HUES6 (cell line): ENCODE results near the gene MTG2.

ENCODE experiments used
- H3K27ac ChIP-seq: 2 replicates; pipeline ENCODE4 v1.7.0; 2013; ENCODE audit warnings: low read depth, mild to moderate bottlenecking, low read length, inconsistent platforms
- H3K27me3 ChIP-seq: 2 replicates; pipeline ENCODE4 v1.6.1; 2013; ENCODE audit warnings: low read length; ENCODE audit not compliant: control insufficient read depth, insufficient read depth
- H3K36me3 ChIP-seq: 2 replicates; pipeline ENCODE4 v1.6.1; 2013; ENCODE audit warnings: low read length; ENCODE audit not compliant: control insufficient read depth, insufficient read depth
- H3K4me1 ChIP-seq: 2 replicates; pipeline ENCODE4 v1.6.1; 2013; ENCODE audit warnings: low read length; ENCODE audit not compliant: control insufficient read depth, insufficient read depth
- H3K4me3 ChIP-seq: 2 replicates; pipeline ENCODE4 v1.5.1; 2013; ENCODE audit warnings: low read depth, low read length
- H3K9ac ChIP-seq: one replicate; pipeline ENCODE4 v1.6.1; 2013; ENCODE audit warnings: mild to moderate bottlenecking, low read length
- H3K9me3 ChIP-seq: 2 replicates; pipeline ENCODE4 v1.6.1; 2013; ENCODE audit warnings: low read depth, low read length; ENCODE audit not compliant: control insufficient read depth, insufficient read depth

The MTG2 gene

GRCh38 chr20:62138912-62139311 is 43.9 kb upstream of the MTG2 start:
- Histone ChIP-seq H3K4me1 (peaks cover 5% of the 10 kb centered on the region; the same call in 1 of the 2 replicates), H3K9me3 (no peaks in the 10 kb centered on the region), H3K27ac (no peak overlapping the region), H3K4me3 (no peak overlapping the region), H3K9ac (no peak overlapping the region), H3K36me3 (peaks cover 75% of the 10 kb centered on the region), H3K27me3 (no peaks in the 10 kb centered on the region)

- H3K9ac ChIP-seq, result no peak overlapping the region
- H3K27me3 ChIP-seq, result no peaks in the 10 kb centered on the region
- peaks cover 6% of the 10 kb centered on the region; the same call in 1 of the 2 replicates for H3K4me1 ChIP-seq
- no peak overlapping the region for H3K27ac ChIP-seq
- H3K4me3 ChIP-seq, result no peak overlapping the region
- no peaks in the 10 kb centered on the region for H3K9me3 ChIP-seq
- H3K36me3 ChIP-seq, result peaks cover 68% of the 10 kb centered on the region
Measured at GRCh38 chr20:62139636-62140035, 43.2 kb upstream of the MTG2 start.

- Histone ChIP-seq H3K4me3 (no peak overlapping the region), H3K9me3 (no peaks in the 10 kb centered on the region), H3K9ac (no peak overlapping the region), H3K4me1 (peaks cover 11% of the 10 kb centered on the region; the same call in 1 of the 2 replicates), H3K36me3 (peaks cover 64% of the 10 kb centered on the region), H3K27me3 (no peaks in the 10 kb centered on the region), H3K27ac (no peak overlapping the region)
Measured at GRCh38 chr20:62141043-62141396, 41.8 kb upstream of the MTG2 start.

- peak overlapping the region; percentile 68 for H3K4me3 ChIP-seq
- no peak overlapping the region for H3K27ac ChIP-seq
- peak overlapping the region; percentile 95 for H3K9ac ChIP-seq
- no peaks in the 10 kb centered on the region for H3K27me3 ChIP-seq
- H3K9me3 ChIP-seq, result no peaks in the 10 kb centered on the region
- peaks cover 11% of the 10 kb centered on the region; the same call in 1 of the 2 replicates for H3K4me1 ChIP-seq
- H3K36me3 ChIP-seq, result peaks cover 62% of the 10 kb centered on the region
Measured at GRCh38 chr20:62141397-62142251, 41.2 kb upstream of the MTG2 start.

- H3K4me1 ChIP-seq, result peaks cover 15% of the 10 kb centered on the region; the same call in 1 of the 2 replicates
- H3K36me3 ChIP-seq, result peaks cover 53% of the 10 kb centered on the region
Measured at GRCh38 chr20:62142252-62143080, 40.4 kb upstream of the MTG2 start.

GRCh38 chr20:62143081-62143956 is 39.5 kb upstream of the MTG2 start, which contains the start of the genes PSMA7 and SS18L1:
Gene PSMA7 (minus strand): TSS chr20:62143394. CDS start chr20:62143303, 91 bp downstream.
Gene SS18L1 (plus strand): TSS chr20:62143769. CDS start chr20:62143821, 52 bp downstream.
- Histone ChIP-seq H3K4me3 (peak within 1 kb of the TSS; percentile 68), H3K4me1 (peaks cover 15% of the 10 kb centered on the region; the same call in 1 of the 2 replicates), H3K27me3 (no peaks in the 10 kb centered on the region), H3K36me3 (peaks cover 45% of the 10 kb centered on the region), H3K9me3 (no peaks in the 10 kb centered on the region), H3K27ac (peak within 1 kb of the TSS; percentile 62; the same call in 1 of the 2 replicates), H3K9ac (peak within 1 kb of the TSS; percentile 95)

More at GRCh38 chr20:62142252-62143080, 40.4 kb upstream of the MTG2 start:
- Histone ChIP-seq H3K27ac (peak overlapping the region; percentile 56; the same call in 1 of the 2 replicates), H3K9ac (peak overlapping the region; percentile 95), H3K9me3 (no peaks in the 10 kb centered on the region), H3K27me3 (no peaks in the 10 kb centered on the region), H3K4me3 (peak overlapping the region; percentile 68)

- Histone ChIP-seq H3K27me3 (no peaks in the 10 kb centered on the region), H3K4me3 (peak overlapping the region; percentile 68), H3K9me3 (no peaks in the 10 kb centered on the region), H3K27ac (peak overlapping the region; percentile 26; the same call in 1 of the 2 replicates), H3K4me1 (peaks cover 23% of the 10 kb centered on the region), H3K9ac (peak overlapping the region; percentile 95), H3K36me3 (peaks cover 36% of the 10 kb centered on the region)
Measured at GRCh38 chr20:62143957-62144825, 38.6 kb upstream of the MTG2 start.

- Histone ChIP-seq H3K27ac (no peak overlapping the region), H3K36me3 (peaks cover 22% of the 10 kb centered on the region), H3K4me3 (no peak overlapping the region), H3K9ac (no peak overlapping the region), H3K9me3 (no peaks in the 10 kb centered on the region), H3K27me3 (no peaks in the 10 kb centered on the region), H3K4me1 (peaks cover 36% of the 10 kb centered on the region)
Measured at GRCh38 chr20:62145688-62146018, 37.2 kb upstream of the MTG2 start.

- Histone ChIP-seq H3K9ac (no peak overlapping the region), H3K4me3 (no peak overlapping the region), H3K36me3 (peaks cover 18% of the 10 kb centered on the region)
Measured at GRCh38 chr20:62146019-62146755, 36.6 kb upstream of the MTG2 start.

More at GRCh38 chr20:62146019-62146755, 36.6 kb upstream of the MTG2 start:
- peaks cover 35% of the 10 kb centered on the region for H3K4me1 ChIP-seq
- H3K9me3 ChIP-seq, result no peaks in the 10 kb centered on the region
- H3K27me3 ChIP-seq, result no peaks in the 10 kb centered on the region
- no peak overlapping the region for H3K27ac ChIP-seq
